ENCODE data around the gene AHRR. TPM values are rescaled to one million over a fixed set of nuclear protein-coding genes. Genes with fewer than 3 reads are reported as not detected.

The AHRR gene
- polyA plus RNA-seq, 3 donors: 0.15 TPM; not detected in 1

DNA sequence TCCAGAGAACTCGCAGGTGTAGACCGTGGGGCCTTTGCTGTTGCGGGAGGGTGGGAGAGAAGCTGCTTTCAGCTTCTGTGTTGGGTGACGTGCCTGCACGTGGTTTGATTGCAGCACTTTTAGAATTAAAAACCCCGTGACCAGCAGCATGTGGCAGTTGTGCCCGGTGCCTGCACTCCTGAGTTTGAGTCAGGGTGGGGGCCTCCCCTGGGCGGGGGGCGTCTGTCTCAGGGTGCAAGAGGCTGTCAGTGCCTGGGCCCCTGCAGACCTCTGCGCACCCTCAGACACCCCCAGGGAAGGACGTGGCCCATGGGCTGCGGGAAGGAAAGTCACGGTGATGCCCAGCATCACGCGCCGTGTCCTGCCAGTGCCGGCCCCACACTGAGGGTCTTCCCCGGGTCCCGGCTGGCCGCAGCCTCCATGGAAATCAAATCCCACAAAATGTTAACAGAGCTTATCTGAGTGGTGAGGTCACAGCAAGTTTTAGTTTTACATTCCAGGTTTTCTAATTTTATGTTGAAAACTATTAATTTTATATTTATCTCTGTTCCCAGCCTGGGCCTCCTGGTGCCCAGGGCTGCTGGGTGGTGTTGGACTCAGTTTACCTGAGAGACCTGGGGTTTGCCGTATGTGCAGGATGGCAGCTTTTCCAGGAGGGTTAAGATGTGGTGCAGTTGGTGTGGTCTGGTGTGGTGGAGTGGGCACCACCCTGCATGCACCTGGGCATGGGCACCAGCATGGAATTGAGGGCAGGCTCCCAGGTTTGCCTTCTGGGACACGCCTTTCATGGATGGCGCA is 33.3 kb downstream of the AHRR start:
- Mint-ChIP-seq H3K4me1 (no peaks in the 10 kb centered on the region), H3K36me3 (no peaks in the 10 kb centered on the region), H3K27me3 (ENCODE audit: low read depth in 3 of 3) (peaks cover 2 to 6% (median 5%) of the 10 kb centered on the region in 3 donors), H3K9me3 (peaks cover 0 to 8% (median 0%) of the 10 kb centered on the region in 7 donors), H3K4me3 (no peak overlapping the region), H3K27ac (no peak overlapping the region)
- no peaks in the 10 kb centered on the region for H3K79me2 ChIP-seq (ENCODE audit: insufficient read depth, low read length)
- H3K9me3 ChIP-seq (replicated peaks in 1 of 2; ENCODE audit: control insufficient read depth in 1 of 2, insufficient read depth in 1 of 2, low read length in 2 of 2): no peaks in the 10 kb centered on the region
- no peaks in the 10 kb centered on the region for H3K36me3 ChIP-seq (replicated peaks in 1 of 2; ENCODE audit: control insufficient read depth in 1 of 2, insufficient read depth in 2 of 2, low read length in 2 of 2)
- H4K20me1 ChIP-seq (ENCODE audit: insufficient read depth, low read length): no peaks in the 10 kb centered on the region
- no peak overlapping the region for H3K9ac ChIP-seq (ENCODE audit: insufficient read depth, low read length, poor library complexity, severe bottlenecking)
- H2AFZ ChIP-seq (ENCODE audit: insufficient read depth, low read depth, low read length, poor library complexity, severe bottlenecking): no peak overlapping the region
- peak in 1 of 3 donors; percentile 22 for DNase-seq
- H3K27ac ChIP-seq (ENCODE audit: low read depth in 1 of 2, low read length in 2 of 2): no peak overlapping the region
- no peak overlapping the region for H3K4me3 ChIP-seq (replicated peaks in 1 of 3; ENCODE audit: low read depth in 2 of 3, low read length in 3 of 3)
- intact Hi-C loops (cut with micrococcal nuclease): no loop called here
- peaks cover 0 to 4% of the 10 kb centered on the region in 2 donors for H3K27me3 ChIP-seq (ENCODE audit: control insufficient read depth in 2 of 2, insufficient read depth in 2 of 2, low read length in 2 of 2)
- WGBS (ENCODE audit: insufficient coverage): 84% methylated on average over 14 of the region's 23 CpGs
- no peak overlapping the region for H3K4me2 ChIP-seq (replicated peaks; ENCODE audit: extremely low read depth, low read length, poor library complexity, severe bottlenecking)
- H3K4me1 ChIP-seq (ENCODE audit: control insufficient read depth in 1 of 2, insufficient read depth in 2 of 2, low read length in 2 of 2): peaks cover 6% of the 10 kb centered on the region in 2 donors
- TF ChIP-seq, protein P1, sequence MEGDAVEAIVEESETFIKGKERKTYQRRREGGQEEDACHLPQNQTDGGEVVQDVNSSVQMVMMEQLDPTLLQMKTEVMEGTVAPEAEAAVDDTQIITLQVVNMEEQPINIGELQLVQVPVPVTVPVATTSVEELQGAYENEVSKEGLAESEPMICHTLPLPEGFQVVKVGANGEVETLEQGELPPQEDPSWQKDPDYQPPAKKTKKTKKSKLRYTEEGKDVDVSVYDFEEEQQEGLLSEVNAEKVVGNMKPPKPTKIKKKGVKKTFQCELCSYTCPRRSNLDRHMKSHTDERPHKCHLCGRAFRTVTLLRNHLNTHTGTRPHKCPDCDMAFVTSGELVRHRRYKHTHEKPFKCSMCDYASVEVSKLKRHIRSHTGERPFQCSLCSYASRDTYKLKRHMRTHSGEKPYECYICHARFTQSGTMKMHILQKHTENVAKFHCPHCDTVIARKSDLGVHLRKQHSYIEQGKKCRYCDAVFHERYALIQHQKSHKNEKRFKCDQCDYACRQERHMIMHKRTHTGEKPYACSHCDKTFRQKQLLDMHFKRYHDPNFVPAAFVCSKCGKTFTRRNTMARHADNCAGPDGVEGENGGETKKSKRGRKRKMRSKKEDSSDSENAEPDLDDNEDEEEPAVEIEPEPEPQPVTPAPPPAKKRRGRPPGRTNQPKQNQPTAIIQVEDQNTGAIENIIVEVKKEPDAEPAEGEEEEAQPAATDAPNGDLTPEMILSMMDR (IDR thresholded peaks at IDR 0.05): no peak

DNA sequence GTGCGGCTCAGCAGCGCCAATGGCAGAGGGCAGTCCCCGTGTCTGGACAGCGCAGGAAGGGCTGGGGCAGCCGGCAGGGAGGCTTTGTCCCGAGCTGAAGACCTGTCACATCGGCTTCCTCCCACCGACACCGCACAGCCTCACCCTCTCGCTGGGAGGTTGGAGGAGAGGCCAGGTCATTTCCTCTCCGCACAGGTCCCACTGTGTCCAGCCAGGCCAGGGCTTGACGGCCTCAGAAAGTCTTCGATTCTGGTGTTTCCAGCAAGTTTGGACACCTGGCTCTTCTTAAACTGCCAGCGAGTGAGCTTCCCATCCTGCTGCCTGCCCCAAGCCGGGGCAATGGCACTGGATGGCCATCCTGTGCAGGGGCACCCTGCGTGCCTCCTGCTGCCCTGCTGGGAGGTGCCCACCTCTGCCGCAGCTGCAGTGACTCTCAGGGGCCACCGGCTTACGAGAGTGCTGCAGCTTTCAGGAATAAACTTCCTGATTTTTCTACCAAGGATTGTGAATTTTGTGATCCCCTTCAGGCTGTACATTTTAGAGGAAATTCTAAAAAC is 33.9 kb downstream of the AHRR start:
- H3K36me3 Mint-ChIP-seq: no peaks in the 10 kb centered on the region
- no peak overlapping the region for H3K27ac ChIP-seq (ENCODE audit: low read depth in 1 of 2, low read length in 2 of 2)
- peaks cover 12 to 13% of the 10 kb centered on the region in 2 donors for H3K4me1 ChIP-seq (ENCODE audit: control insufficient read depth in 1 of 2, insufficient read depth in 2 of 2, low read length in 2 of 2)
- TF ChIP-seq, protein P1 (IDR thresholded peaks at IDR 0.05): no peak
- H3K9ac ChIP-seq (ENCODE audit: insufficient read depth, low read length, poor library complexity, severe bottlenecking): no peak overlapping the region
- DNase-seq: peak in 1 of 3 donors; percentile 2
- peaks cover 2 to 6% (median 4%) of the 10 kb centered on the region in 3 donors for H3K27me3 Mint-ChIP-seq (ENCODE audit: low read depth in 3 of 3)
- no peak overlapping the region for H3K4me3 ChIP-seq (replicated peaks in 1 of 3; ENCODE audit: low read depth in 2 of 3, low read length in 3 of 3)
- H3K79me2 ChIP-seq (ENCODE audit: insufficient read depth, low read length): no peaks in the 10 kb centered on the region
- H3K4me2 ChIP-seq (replicated peaks; ENCODE audit: extremely low read depth, low read length, poor library complexity, severe bottlenecking): no peak overlapping the region
- H3K36me3 ChIP-seq (replicated peaks in 1 of 2; ENCODE audit: control insufficient read depth in 1 of 2, insufficient read depth in 2 of 2, low read length in 2 of 2): no peaks in the 10 kb centered on the region
- H3K9me3 Mint-ChIP-seq: peaks cover 0 to 8% (median 0%) of the 10 kb centered on the region in 7 donors
- no peak overlapping the region for H2AFZ ChIP-seq (ENCODE audit: insufficient read depth, low read depth, low read length, poor library complexity, severe bottlenecking)
- H3K4me3 Mint-ChIP-seq: no peak overlapping the region
- 92% methylated on average over 18 of the region's 19 CpGs for WGBS (ENCODE audit: insufficient coverage)
- H3K4me1 Mint-ChIP-seq: peaks cover 5% of the 10 kb centered on the region
- intact Hi-C loops (cut with micrococcal nuclease): no loop called here
- no peaks in the 10 kb centered on the region for H3K9me3 ChIP-seq (replicated peaks in 1 of 2; ENCODE audit: control insufficient read depth in 1 of 2, insufficient read depth in 1 of 2, low read length in 2 of 2)
- H3K27ac Mint-ChIP-seq: peak overlapping the region in 1 of 7 donors; percentile 2
- peaks cover 0 to 2% of the 10 kb centered on the region in 2 donors for H3K27me3 ChIP-seq (ENCODE audit: control insufficient read depth in 2 of 2, insufficient read depth in 2 of 2, low read length in 2 of 2)
- H4K20me1 ChIP-seq (ENCODE audit: insufficient read depth, low read length): no peaks in the 10 kb centered on the region
